Naive thymus-derived CD4-positive, alpha-beta T cell (primary cell): ENCODE results near the gene GRK5. TPM values are rescaled to one million over a fixed set of nuclear protein-coding genes. Genes with fewer than 3 reads are reported as not detected.

Experiments used
- ATAC-seq: fragments of 150-1000 bp; cut with Tn5 transposase; 2 replicates; pipeline ENCODE4 v1.10.0; 2021; ENCODE audit warnings: mild to moderate bottlenecking, moderate library complexity
- CTCF ChIA-PET: fragments of 350-600 bp; sonication (Branson Sonifier 250); formaldehyde crosslinking; loops from one replicate; lab custom pipeline; 2021; ENCODE audit warnings: antibody characterized with exemption; lab: Charles Lee
- POLR2A ChIA-PET: fragments of 350-600 bp; sonication (Branson Sonifier 250); formaldehyde crosslinking; loops from one replicate; lab custom pipeline; 2021; ENCODE audit warnings: antibody characterized with exemption, inconsistent platforms; lab: Charles Lee
- DNase-seq, 9 donors: peaks; one replicate each; pipeline versions ENCODE4 v3.0.0 to v3.0.0-alpha.2; 2020 to 2022; ENCODE audit warnings: mixed read lengths in 1 of 9
- H3K27ac ChIP-seq: one replicate; pipeline ENCODE4 v1.7.0; 2013; ENCODE audit warnings: mild to moderate bottlenecking, low read depth, low read length, moderate library complexity
- H3K27me3 ChIP-seq, 2 donors: one replicate each; pipeline ENCODE4 v1.7.0; 2013; ENCODE audit warnings: low read length in 2 of 2, mild to moderate bottlenecking in 2 of 2, moderate library complexity in 2 of 2; ENCODE audit not compliant: control insufficient read depth in 2 of 2, insufficient read depth in 2 of 2
- H3K36me3 ChIP-seq, 3 experiments: 1 replicate in 2 of 3; 2 replicates in 1 of 3; pipeline ENCODE4 v1.7.0; 2013; ENCODE audit warnings: low read length in 3 of 3, mild to moderate bottlenecking in 3 of 3, moderate library complexity in 1 of 3; ENCODE audit not compliant: insufficient read depth in 3 of 3, control insufficient read depth in 2 of 3
- H3K4me1 ChIP-seq, 2 donors: one replicate each; pipeline ENCODE4 v1.7.0; 2013; ENCODE audit warnings: low read length in 2 of 2, mild to moderate bottlenecking in 2 of 2, moderate library complexity in 1 of 2; ENCODE audit not compliant: control insufficient read depth in 2 of 2, insufficient read depth in 2 of 2
- H3K4me3 ChIP-seq: 2 replicates; pipeline ENCODE4 v1.7.0; 2013; ENCODE audit warnings: mild to moderate bottlenecking, low read length
- H3K9me3 ChIP-seq, 3 experiments: 1 replicate in 2 of 3; 2 replicates in 1 of 3; pipeline ENCODE4 v1.7.0; 2013; ENCODE audit warnings: low read length in 3 of 3; ENCODE audit not compliant: control insufficient read depth in 2 of 3
- H3K27ac Mint-ChIP-seq, 9 donors: one replicate each; pipeline ENCODE4 v1.8.0; 2020 to 2022; ENCODE audit warnings: mixed read lengths in 9 of 9, mild to moderate bottlenecking in 8 of 9, moderate library complexity in 5 of 9, inconsistent platforms in 2 of 9
- H3K27me3 Mint-ChIP-seq, 5 donors: one replicate each; pipeline ENCODE4 v1.8.0; 2021 to 2022; ENCODE audit warnings: mixed read lengths in 5 of 5, mild to moderate bottlenecking in 1 of 5
- H3K36me3 Mint-ChIP-seq, 5 donors: one replicate each; pipeline ENCODE4 v1.8.0; 2020 to 2022; ENCODE audit warnings: mixed read lengths in 5 of 5, mild to moderate bottlenecking in 3 of 5, inconsistent platforms in 1 of 5
- H3K4me1 Mint-ChIP-seq, 7 donors: one replicate each; pipeline ENCODE4 v1.8.0; 2020 to 2022; ENCODE audit warnings: mixed read lengths in 7 of 7, mild to moderate bottlenecking in 3 of 7, inconsistent platforms in 1 of 7
- H3K4me3 Mint-ChIP-seq, 10 donors: one replicate each; pipeline ENCODE4 v1.8.0; 2020 to 2022; ENCODE audit warnings: mild to moderate bottlenecking in 10 of 10, mixed read lengths in 10 of 10, moderate library complexity in 6 of 10, inconsistent platforms in 2 of 10
- H3K9me3 Mint-ChIP-seq, 11 donors: one replicate each; pipeline ENCODE4 v1.8.0; 2020 to 2022; ENCODE audit warnings: mixed read lengths in 11 of 11, mild to moderate bottlenecking in 4 of 11, inconsistent platforms in 1 of 11, moderate library complexity in 1 of 11
- intact Hi-C, 2 donors: fragments of 100-400 bp; cut with micrococcal nuclease; formaldehyde crosslinking; loops; one replicate each; pipeline ENCODE4 v1.15.1; 2023
- polyA plus RNA-seq, 2 donors: library from polyadenylated mRNA; unstranded; fragments of 300-500 nt; fragmentation: Illumina TruSeq; gene quantifications; one replicate each; pipeline ENCODE4 v1.2.3, GENCODE V29; 2021
- total RNA-seq, 6 experiments: library from RNA in 5 of 6; stranded (reverse) in 5 of 6; gene quantifications; 1 replicate in 5 of 6; 2 replicates in 1 of 6; pipeline ENCODE4 v1.2.3 and lab custom pipeline; 2021 to 2026

Gene GRK5
- total and polyA plus RNA-seq, 7 experiments from 2014 or later: 16.4 to 45.2 (median 30.3) TPM

GRCh38 chr10:119331061-119331460, 123.7 kb downstream of the GRK5 start:
- Histone ChIP-seq H3K4me3 (no peak overlapping the region), H3K36me3 (peaks cover 0 to 45% (median 0%) of the 10 kb centered on the region in 3 experiments), H3K27ac (no peak overlapping the region), H3K27me3 (no peaks in the 10 kb centered on the region), H3K4me1 (no peaks in the 10 kb centered on the region), H3K9me3 (no peaks in the 10 kb centered on the region)
- Mint-ChIP-seq H3K4me3 (no peak overlapping the region), H3K9me3 (peaks cover 0 to 2% (median 0%) of the 10 kb centered on the region in 11 donors), H3K27ac (peak overlapping the region in 1 of 9 donors; percentile 21), H3K4me1 (peaks cover 5 to 19% (median 13%) of the 10 kb centered on the region in 7 donors), H3K27me3 (no peaks in the 10 kb centered on the region), H3K36me3 (peaks cover 4 to 35% (median 14%) of the 10 kb centered on the region in 5 donors)
- ChIA-PET CTCF (interaction anchor here (0.6 kb wide), 1 partner anchor 83 kb away, joined by 3 read pairs; no protein-coding TSS in a partner anchor), POLR2A (no interaction called here)
- ATAC-seq (no peak), DNase-seq (no peak)
- intact Hi-C loops: no loop called here

- no peaks in the 10 kb centered on the region for H3K9me3 ChIP-seq
- intact Hi-C loops: no loop called here
- ATAC-seq (peak; percentile 22), DNase-seq (peak in 1 of 9 donors; percentile 37)
- H3K4me3 Mint-ChIP-seq: no peak overlapping the region
- H3K9me3 Mint-ChIP-seq: peaks cover 0 to 2% (median 0%) of the 10 kb centered on the region in 11 donors
- H3K36me3 ChIP-seq: peaks cover 0 to 30% (median 0%) of the 10 kb centered on the region in 3 experiments
- H3K27me3 Mint-ChIP-seq: no peaks in the 10 kb centered on the region
- peaks cover 4 to 48% (median 27%) of the 10 kb centered on the region in 5 donors for H3K36me3 Mint-ChIP-seq
- CTCF ChIA-PET: interaction anchor here (1.3 kb wide), 1 partner anchor 11 kb away, joined by 3 read pairs; no protein-coding TSS in a partner anchor
- H3K27ac ChIP-seq: no peak overlapping the region
- no peak overlapping the region for H3K4me3 ChIP-seq
- H3K4me1 ChIP-seq: no peaks in the 10 kb centered on the region
- POLR2A ChIA-PET: no interaction called here
- no peaks in the 10 kb centered on the region for H3K27me3 ChIP-seq
- peaks cover 10 to 34% (median 18%) of the 10 kb centered on the region in 7 donors for H3K4me1 Mint-ChIP-seq
- peak overlapping the region in 4 of 9 donors; percentile 21 to 84 (median 50) for H3K27ac Mint-ChIP-seq
Observed at GRCh38 chr10:119333146-119333792, 125.9 kb downstream of the GRK5 start.

GRCh38 chr10:119335671-119336353, 128.4 kb downstream of the GRK5 start:
- Mint-ChIP-seq H3K4me3 (no peak overlapping the region), H3K36me3 (peaks cover 4 to 51% (median 28%) of the 10 kb centered on the region in 5 donors), H3K4me1 (peaks cover 14 to 47% (median 19%) of the 10 kb centered on the region in 7 donors), H3K9me3 (peaks cover 0 to 2% (median 0%) of the 10 kb centered on the region in 11 donors), H3K27ac (peak overlapping the region in 1 of 9 donors; percentile 31), H3K27me3 (no peaks in the 10 kb centered on the region)
- ATAC-seq (no peak), DNase-seq (no peak)
- no peaks in the 10 kb centered on the region for H3K9me3 ChIP-seq
- intact Hi-C loops: no loop called here
- ChIA-PET CTCF (no interaction called here), POLR2A (no interaction called here)
- no peak overlapping the region for H3K27ac ChIP-seq
- no peaks in the 10 kb centered on the region for H3K27me3 ChIP-seq
- peaks cover 0 to 26% (median 0%) of the 10 kb centered on the region in 3 experiments for H3K36me3 ChIP-seq
- no peaks in the 10 kb centered on the region for H3K4me1 ChIP-seq
- no peak overlapping the region for H3K4me3 ChIP-seq

GRCh38 chr10:119336599-119336998, 129.2 kb downstream of the GRK5 start:
- Mint-ChIP-seq H3K27ac (no peak overlapping the region), H3K9me3 (peaks cover 0 to 2% (median 0%) of the 10 kb centered on the region in 11 donors), H3K4me3 (no peak overlapping the region), H3K27me3 (no peaks in the 10 kb centered on the region), H3K36me3 (peaks cover 4 to 53% (median 34%) of the 10 kb centered on the region in 5 donors), H3K4me1 (peaks cover 14 to 52% (median 26%) of the 10 kb centered on the region in 7 donors)
- Histone ChIP-seq H3K27me3 (no peaks in the 10 kb centered on the region), H3K9me3 (no peaks in the 10 kb centered on the region), H3K36me3 (peaks cover 0 to 26% (median 0%) of the 10 kb centered on the region in 3 experiments), H3K4me3 (no peak overlapping the region), H3K4me1 (no peaks in the 10 kb centered on the region), H3K27ac (no peak overlapping the region)
- CTCF ChIA-PET: no interaction called here
- DNase-seq (no peak), ATAC-seq (no peak)
- intact Hi-C loops: no loop called here
- POLR2A ChIA-PET: no interaction called here

GRCh38 chr10:119337223-119337622, 129.9 kb downstream of the GRK5 start:
- H3K36me3 ChIP-seq: peaks cover 0 to 26% (median 0%) of the 10 kb centered on the region in 3 experiments
- DNase-seq (no peak), ATAC-seq (no peak)
- H3K36me3 Mint-ChIP-seq: peaks cover 4 to 57% (median 34%) of the 10 kb centered on the region in 5 donors
- ChIA-PET CTCF (interaction anchor here (0.6 kb wide), 1 partner anchor 522 kb away, joined by 3 read pairs; no protein-coding TSS in a partner anchor), POLR2A (no interaction called here)
- H3K9me3 Mint-ChIP-seq: peaks cover 0 to 2% (median 0%) of the 10 kb centered on the region in 11 donors
- H3K4me1 ChIP-seq: no peaks in the 10 kb centered on the region
- intact Hi-C loops: no loop called here
- no peaks in the 10 kb centered on the region for H3K9me3 ChIP-seq
- no peaks in the 10 kb centered on the region for H3K27me3 Mint-ChIP-seq
- H3K4me3 Mint-ChIP-seq: no peak overlapping the region
- no peak overlapping the region for H3K4me3 ChIP-seq
- H3K4me1 Mint-ChIP-seq: peaks cover 16 to 52% (median 26%) of the 10 kb centered on the region in 7 donors
- peak overlapping the region in 2 of 9 donors; percentile 19 to 22 for H3K27ac Mint-ChIP-seq
- no peaks in the 10 kb centered on the region for H3K27me3 ChIP-seq
- H3K27ac ChIP-seq: no peak overlapping the region

- ChIA-PET POLR2A (interaction anchor here (1.3 kb wide), 1 partner anchor 12 kb away, joined by 3 read pairs; no protein-coding TSS in a partner anchor), CTCF (interaction anchor here (0.6 kb wide), 1 partner anchor 521 kb away, joined by 3 read pairs; no protein-coding TSS in a partner anchor)
- ATAC-seq (no peak), DNase-seq (no peak)
- H3K4me3 ChIP-seq: no peak overlapping the region
- Mint-ChIP-seq H3K36me3 (peaks cover 0 to 59% (median 28%) of the 10 kb centered on the region in 5 donors), H3K9me3 (peaks cover 0 to 2% (median 0%) of the 10 kb centered on the region in 11 donors), H3K4me3 (no peak overlapping the region), H3K27me3 (no peaks in the 10 kb centered on the region), H3K4me1 (peaks cover 17 to 52% (median 27%) of the 10 kb centered on the region in 7 donors), H3K27ac (peak overlapping the region in 1 of 9 donors; percentile 2)
- peaks cover 0 to 24% (median 0%) of the 10 kb centered on the region in 3 experiments for H3K36me3 ChIP-seq
- no peaks in the 10 kb centered on the region for H3K27me3 ChIP-seq
- H3K9me3 ChIP-seq: no peaks in the 10 kb centered on the region
- no peak overlapping the region for H3K27ac ChIP-seq
- no peaks in the 10 kb centered on the region for H3K4me1 ChIP-seq
- intact Hi-C loops: no loop called here
Observed at GRCh38 chr10:119337796-119338432, 130.5 kb downstream of the GRK5 start.
